AG08396 (cell line): ENCODE measurements around the gene CMYA5.

Source experiments
- DNase-seq: peaks from one replicate; pipeline ENCODE4 v3.0.0; 2012; ENCODE audit warnings: low spot score, mixed read lengths

CMYA5 gene

DNA sequence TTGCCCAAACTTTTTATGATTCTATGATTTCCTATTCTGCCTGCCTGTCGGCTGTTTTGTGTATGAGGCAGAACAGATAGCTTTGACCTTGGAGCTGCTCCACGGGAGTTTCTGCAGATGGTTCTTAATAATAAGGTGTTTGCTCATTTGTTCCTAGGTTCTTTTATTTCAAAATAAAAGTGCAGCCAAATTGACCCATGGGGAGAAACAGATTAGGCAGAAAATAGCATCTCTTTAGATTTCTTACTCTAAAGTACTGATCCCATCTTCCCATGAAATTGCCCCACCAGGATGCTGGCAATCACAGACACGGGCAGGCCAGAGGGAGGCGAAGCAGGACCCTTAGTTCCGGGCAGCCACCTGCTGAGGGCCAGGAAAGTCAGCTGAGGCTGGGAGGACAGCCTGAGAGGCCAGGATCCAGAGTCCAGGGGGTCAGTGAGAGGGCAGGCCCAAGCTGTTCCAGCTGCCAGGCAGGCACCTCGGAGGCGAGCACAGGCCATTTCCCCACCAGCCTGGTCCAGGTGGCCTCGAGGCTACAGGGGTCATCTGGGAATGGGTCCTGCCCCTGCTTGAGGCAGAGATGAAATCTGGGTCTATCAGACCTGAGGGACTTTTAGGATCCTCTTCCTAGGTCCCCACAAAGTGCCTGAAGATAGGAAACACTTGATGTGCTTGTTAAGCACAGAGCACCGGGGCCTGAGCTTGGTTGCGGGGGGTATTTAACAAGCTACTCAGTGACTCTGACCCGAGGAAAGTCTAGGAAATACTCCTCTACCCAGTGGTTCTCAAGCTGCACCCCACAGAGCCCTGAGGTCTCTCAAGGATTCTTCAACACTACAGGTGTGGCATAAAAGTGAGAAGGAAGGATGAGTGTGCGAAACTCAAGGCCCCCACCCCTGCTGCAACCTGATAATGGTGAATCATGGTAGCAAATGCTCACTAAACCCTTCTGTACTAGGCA is 145.4 kb downstream of the CMYA5 start:
- DNase-seq, result no peak

DNA sequence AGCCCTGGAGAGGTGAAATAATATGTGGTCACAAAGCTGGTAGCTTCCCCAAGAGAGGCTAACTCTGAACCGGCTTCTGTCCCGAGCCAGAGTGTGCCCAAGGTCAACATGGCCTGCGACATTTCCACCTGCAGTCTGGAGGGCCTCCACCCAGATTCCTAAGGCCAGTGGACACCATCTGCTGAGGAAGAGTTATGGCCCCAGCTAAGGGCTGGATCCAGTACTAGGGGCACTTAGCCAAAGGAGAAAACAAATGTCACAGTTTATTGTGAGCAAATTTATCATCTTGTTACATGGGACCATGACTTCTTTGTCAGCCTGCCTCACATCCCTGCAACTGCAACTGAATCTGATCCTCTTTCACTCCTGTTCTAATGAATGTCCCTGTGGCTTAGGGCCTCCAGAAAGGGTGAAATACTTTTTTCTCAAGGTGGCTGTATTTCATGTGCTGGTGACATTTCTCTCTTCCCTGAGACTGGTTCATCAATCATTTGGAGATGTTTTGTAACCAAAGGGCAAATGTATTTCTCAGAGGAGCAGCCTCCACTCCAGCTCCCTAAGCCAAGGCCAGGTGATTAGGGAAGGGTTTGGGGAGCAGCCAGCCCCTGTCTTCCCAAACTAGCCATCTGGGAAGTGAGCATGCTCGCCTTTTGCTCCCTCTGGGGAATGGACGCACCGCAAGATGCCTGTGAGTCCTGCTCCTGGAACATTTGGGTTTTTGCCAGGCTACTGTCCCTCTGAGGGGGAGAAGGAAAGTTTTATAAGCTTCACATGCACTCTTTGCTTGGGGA is 148.3 kb downstream of the CMYA5 start:
- DNase-seq, result no peak

DNA sequence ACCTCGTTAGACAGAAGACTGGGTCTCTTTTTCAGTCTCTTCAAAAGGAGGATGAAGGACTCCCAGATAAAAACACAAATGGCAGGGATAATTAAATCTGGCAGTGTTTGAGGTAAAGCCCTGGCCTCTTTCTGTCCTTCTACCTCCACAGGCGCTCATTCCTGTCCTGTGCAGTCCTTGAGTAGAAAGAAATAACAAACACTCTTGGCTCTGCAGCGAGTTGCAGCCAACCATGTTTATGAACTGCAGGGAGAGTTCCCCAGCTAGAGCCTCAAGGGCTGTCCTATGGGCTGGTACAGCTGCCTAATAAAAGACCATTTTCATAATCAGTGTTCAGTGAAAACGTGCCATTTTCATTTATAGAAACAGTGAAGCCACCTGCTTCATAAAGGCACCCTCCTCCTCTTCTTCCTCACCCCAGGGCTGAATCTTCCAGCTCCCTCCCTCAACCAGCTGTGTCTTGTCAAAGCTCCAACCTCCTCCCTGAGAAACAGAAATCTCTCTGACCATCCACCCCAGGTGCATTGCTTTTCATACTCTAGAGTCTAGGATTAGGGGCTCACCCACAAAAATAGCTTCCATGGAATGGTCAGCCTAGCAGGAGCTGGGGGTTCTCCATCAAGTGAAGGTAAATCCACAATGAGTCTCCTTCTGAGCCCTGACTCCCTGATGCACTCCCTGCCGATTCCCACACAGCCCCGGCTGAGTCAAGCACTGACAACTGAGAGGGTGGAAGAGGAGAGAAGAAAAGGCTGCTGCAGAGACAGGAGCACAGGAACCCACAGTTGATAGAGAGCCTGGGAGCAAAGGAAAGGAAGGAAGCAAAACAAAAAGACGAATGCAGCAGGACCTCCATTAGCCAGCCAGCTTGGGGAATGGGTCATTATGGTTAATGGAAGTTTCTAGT is 150.7 kb downstream of the CMYA5 start:
- no peak for DNase-seq

DNA sequence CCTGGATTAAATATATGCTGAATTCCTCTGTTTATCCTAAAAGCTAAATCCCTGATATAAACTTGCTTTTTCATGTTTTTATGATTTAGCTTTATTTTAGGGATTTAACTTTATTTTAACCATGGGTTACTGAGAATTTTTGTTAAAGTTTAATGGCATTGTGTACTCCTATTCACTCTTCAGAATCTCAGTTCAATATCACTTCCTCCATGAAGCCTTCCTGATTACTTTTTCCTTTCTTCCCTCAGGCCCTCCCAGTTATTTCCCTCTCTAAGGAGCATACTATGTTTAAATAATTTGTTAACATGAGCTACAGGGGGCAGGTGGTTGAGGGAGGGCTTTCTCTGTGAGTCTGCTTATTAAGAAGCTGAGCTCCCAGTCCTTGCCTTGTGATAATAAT is 151.5 kb downstream of the CMYA5 start:
- DNase-seq, result no peak

DNA sequence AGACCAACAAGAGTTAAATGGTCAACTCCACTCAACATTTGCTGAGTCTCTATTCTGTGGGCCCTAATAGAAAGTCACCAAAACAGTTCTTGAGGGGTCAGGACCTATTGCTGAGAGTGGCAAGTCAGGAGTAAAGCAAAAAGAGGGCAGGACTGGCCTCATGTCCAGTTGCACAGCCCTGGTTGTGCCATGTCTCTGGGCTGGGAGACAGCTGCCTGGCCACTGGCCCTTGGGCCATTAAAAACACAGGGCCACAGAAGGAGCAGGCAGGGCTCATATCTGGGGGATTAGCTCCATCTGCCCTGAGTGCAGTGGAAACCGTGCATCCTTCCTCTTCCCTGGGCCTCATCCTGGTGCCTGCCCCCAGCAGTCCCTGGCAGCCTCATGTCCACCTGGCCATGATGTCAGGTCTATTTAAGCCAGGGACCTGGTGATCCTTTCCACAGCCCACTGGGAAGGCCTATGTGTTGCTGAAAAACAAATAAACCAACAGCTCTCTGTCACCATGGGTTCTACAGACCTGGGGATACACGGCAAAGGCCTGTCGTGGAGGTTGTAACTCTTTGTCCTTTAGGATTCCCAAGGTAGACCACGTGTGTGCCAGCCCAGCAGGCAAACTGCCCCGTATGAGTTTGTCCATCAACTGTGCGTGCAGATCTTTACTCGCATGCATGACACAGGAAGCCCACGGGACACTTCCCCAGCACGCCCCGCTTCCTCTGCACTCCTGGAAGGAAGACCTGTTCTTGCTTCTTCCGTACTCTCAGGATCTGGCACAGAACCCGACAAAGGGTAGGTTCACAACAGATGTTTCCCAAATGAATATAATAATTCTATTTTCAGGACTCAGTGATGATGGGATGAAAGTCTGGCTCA is 152.6 kb downstream of the CMYA5 start:
- DNase-seq, result no peak

DNA sequence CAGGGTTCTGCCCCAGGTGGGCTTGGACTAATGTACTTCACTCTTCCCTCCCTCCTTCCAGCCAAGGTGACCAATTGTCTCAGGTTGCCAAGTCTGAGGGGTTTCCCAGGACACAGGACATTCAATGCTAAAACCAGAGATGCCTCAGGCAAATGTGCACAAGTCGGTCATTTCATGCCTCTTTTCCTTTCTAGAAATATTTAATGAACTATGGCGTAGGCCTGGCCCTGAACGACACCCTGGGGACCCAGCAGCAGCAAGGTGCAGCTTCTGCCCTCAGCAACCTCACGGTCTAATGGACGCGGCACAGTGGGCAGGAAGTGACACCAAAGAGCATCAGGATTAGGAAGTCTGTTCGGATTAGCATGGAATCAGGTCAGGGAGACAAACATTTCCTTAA is 153.4 kb downstream of the CMYA5 start:
- no peak for DNase-seq

DNA sequence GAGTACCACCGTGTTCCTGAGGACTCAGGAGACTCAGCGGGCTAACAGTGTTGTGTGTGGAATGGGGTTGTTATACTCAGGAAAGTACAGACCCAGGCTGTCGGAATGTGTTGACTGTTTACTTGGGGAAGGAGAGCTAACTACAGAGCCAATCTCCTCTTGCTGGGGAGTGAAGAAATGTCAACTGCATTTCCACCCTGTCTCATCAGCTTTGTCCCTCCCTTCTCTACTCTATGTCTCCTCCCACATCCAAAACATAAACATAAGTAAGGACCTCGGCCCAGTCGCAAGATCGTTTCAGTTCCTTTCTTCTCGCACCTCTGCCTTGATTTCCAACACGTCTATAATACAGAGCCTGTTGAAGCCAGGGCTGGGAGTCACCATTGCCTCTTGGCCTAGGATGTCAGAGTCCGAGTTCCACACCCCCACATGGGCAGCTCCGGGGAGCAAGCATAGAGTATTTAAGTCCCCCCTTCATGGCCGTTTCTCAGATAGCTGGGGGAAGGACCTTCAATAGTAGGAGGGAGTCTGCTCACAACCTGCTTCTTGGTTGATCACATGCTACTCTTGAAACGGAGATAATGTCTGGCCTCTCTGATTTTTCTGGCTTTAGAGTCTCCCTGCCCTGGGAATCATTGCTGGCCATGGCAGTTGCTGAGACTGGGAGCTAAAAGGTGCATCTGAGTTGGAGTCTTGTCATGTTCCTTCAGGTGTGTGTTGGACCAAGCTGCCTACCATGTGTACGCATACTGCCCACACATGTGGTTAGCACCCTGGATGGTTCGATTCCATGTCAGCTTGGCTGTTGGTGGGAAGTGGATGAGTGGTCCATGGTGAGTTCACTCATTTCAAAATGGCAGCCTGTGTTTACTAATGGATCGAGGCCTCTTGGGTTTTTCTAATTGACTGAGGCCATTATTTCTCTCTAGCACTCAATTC is 154.1 kb downstream of the CMYA5 start:
- DNase-seq, result no peak

DNA sequence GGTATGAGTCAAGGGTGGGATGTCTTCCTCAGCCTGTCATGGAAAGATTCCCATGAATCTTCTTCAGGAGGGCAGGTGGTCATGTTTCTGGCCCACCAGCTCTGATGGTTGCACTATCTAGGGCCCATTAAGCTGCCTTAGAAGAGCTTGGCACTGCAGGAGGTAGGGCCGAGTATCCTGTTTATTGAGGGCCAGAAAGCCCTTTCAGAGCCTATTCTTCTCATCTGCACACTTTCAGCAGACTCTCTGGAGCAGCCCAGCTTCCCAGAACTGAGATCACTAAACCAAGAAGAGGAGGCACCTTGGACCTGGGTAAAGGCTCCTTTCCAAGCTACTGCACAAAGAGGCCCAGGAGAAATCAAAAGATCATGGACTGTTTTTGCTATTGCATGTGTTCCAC is 154.9 kb downstream of the CMYA5 start:
- DNase-seq, result no peak

DNA sequence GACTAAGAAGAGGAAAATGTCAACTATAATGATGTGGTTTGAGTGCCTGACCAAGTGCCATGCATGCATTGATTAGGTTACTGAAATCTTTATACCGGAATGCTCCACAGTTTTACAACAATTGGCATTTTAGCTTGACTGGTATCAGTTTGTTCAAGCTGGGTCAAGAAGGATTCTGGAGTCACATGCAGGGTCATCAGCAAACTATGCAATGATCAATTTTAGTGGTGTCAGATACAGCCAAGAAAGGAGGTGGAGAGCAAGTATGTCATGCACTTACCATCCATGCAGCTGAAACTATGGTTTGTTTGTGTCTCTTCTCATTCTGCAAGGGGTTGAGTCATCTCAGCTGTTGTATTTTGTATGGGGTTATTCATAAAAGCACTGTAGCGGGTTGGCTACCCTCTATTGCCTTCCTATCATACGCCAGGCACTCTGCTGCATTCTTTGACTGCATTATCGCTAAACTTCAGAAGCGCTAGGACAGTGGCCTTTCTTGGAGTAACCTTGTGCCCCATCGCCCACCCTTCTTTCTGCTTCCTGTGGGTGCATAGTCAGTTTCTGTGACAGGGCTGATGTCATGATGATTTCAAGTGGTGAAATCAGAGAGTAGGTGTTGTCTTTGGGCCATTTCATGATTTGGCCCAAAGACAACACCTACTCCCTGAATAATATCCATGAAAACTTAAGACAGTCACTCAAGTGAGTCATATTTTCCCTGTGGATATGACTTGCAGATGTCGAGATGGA is 156.0 kb downstream of the CMYA5 start:
- peak; percentile 71 for DNase-seq

DNA sequence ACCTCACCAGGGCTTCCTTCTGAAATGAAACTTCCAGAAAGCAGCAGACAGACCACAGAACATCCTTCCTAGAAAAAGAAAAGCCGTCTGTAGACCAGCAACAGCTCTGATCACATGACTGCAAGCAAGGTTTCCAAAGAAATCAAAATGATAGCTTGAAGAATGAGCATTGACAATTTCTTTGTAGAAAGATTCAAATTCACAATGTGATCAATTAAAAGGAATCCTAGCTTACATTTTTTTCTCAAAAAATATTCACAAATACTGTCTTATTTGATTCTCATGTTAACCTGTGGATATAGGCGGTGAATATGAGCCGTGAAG is 156.5 kb downstream of the CMYA5 start:
- no peak for DNase-seq

DNA sequence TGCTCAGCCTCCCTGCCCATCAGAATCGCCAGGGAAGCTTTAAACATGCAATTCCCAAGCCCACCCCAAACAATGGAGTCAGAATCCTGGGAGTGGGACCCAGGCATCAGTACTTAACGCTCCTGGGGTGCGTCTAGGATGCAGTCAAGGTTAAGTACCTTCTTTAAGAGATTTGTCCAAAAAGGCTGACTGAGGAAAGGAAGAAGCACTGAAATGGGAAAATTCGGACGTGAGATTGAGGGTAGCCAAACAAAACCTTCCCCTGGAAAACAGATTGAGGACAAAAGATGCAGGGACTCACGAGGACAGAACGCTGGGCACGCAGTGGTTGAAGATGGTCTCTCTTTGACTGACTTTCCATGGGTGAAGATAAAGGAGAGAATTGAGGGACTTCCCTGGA is 157.9 kb downstream of the CMYA5 start:
- no peak for DNase-seq

DNA sequence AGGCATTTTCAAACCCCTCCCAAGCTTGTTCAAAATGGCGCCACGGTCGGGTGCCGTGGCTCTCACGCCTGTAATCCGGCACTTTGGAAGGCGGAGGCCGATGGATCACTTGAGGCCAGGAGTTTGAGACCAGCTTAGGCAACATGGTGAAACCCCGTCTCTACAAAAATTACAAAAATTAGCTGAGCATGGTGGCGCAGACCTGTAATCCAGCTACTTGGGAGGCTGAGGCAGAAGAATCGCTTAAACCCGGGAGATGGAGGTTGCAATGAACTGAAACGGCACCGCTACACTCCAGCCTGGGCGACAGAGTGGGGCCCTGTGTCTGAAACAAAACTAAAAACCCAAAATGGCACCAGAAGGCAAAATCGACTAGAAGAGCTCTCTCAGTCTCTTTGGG is 159.4 kb downstream of the CMYA5 start:
- DNase-seq, result no peak
